Diencephalon (tissue), 1 donor: ENCODE results near the gene POTEI. TPM values are rescaled to one million over a fixed set of nuclear protein-coding genes. Genes with fewer than 3 reads are reported as not detected.

Experiments
- small RNA-seq: library from RNA; depleted of rRNA; stranded (forward); fragments of <200 nt; gene quantifications from one replicate; pipeline ENCODE3, GENCODE V24; 2014
- total RNA-seq: library from RNA; depleted of rRNA; stranded (reverse); fragments of >200 nt; gene quantifications from one replicate; pipeline ENCODE4 v1.2.3, GENCODE V29; 2014

POTEI gene
- total RNA-seq, result 1.2 TPM

GRCh38 chr2:130509228-130509627 is at the start of gene POTEI:
Gene POTEI (minus strand): TSS chr2:130509328. CDS start chr2:130509235, 93 bp downstream.

GRCh38 chr2:130520992-130521391 is 11.9 kb upstream of the POTEI start, which contains the start of gene CFC1B:
Gene CFC1B (plus strand): TSS chr2:130521222. CDS start chr2:130521485, 263 bp downstream.

Small RNAs within 50 kb of the gene (small RNA-seq; reads per million reads assigned to genes)
- gene RF00017 (not detected), gene RNU6-473P (not detected)

Other genes starting within 250 kb of the POTEI start
- 40.1 TPM for gene IMP4, start 166.4 kb downstream of the POTEI start, total RNA-seq
- 19.6 TPM for gene PTPN18, start 153.3 kb downstream of the POTEI start, total RNA-seq
- gene CFC1B, start 11.9 kb upstream of the POTEI start, total RNA-seq, result not detected
- 9.2 TPM for gene CFC1, start 90.2 kb upstream of the POTEI start, total RNA-seq
- gene POTEJ, start 102.1 kb upstream of the POTEI start, total RNA-seq, result 0.46 TPM
- gene GPR148, start 219.7 kb upstream of the POTEI start, total RNA-seq, result not detected
- gene AMER3, start 246.2 kb upstream of the POTEI start, total RNA-seq, result 33.7 TPM